Hematopoietic multipotent progenitor cell treated with erythropoietin and hydrocortisone succinate and interleukin-3 and kit ligand, for 17 days (in vitro differentiated cells): Measurements from ENCODE around the gene SHANK1.

ENCODE experiments used
- DNase-seq: peaks from one replicate; pipeline ENCODE4 v3.0.0-alpha.2; 2015; ENCODE audit warnings: low spot score

Gene SHANK1

GRCh38 chr19:50659318-50660087 is 60.1 kb downstream of the SHANK1 start:
- DNase-seq = no peak

- DNase-seq = peak; percentile 85
Measured at GRCh38 chr19:50658441-50659317, 60.9 kb downstream of the SHANK1 start.

- DNase-seq = peak; percentile 96
Measured at GRCh38 chr19:50657712-50658440, 61.7 kb downstream of the SHANK1 start.

- no peak for DNase-seq
Measured at GRCh38 chr19:50657222-50657669, 62.4 kb downstream of the SHANK1 start.

- no peak for DNase-seq
Measured at GRCh38 chr19:50654882-50655281, 64.7 kb downstream of the SHANK1 start.

GRCh38 chr19:50652722-50653121 is 66.9 kb downstream of the SHANK1 start:
- no peak for DNase-seq

GRCh38 chr19:50651174-50651573 is 68.4 kb downstream of the SHANK1 start:
- DNase-seq = no peak

- DNase-seq = no peak
Measured at GRCh38 chr19:50649433-50650391, 69.9 kb downstream of the SHANK1 start, which contains the start of gene C19orf81. Gene C19orf81, plus strand, starts transcription at chr19:50649445. Its CDS starts 0 bp downstream, at chr19:50649445.

GRCh38 chr19:50648659-50649058 is 70.9 kb downstream of the SHANK1 start:
- no peak for DNase-seq

- DNase-seq = no peak
Measured at GRCh38 chr19:50647879-50648615, 71.6 kb downstream of the SHANK1 start.

- DNase-seq = no peak
Measured at GRCh38 chr19:50646074-50646807, 73.4 kb downstream of the SHANK1 start.

GRCh38 chr19:50645107-50645506 is 74.5 kb downstream of the SHANK1 start:
- no peak for DNase-seq

GRCh38 chr19:50644315-50644915 is 75.2 kb downstream of the SHANK1 start:
- no peak for DNase-seq

GRCh38 chr19:50640368-50640767 is 79.2 kb downstream of the SHANK1 start:
- DNase-seq = no peak

GRCh38 chr19:50639121-50640112 is 80.2 kb downstream of the SHANK1 start, which contains the start of gene SYT3:
Gene SYT3, minus strand, starts transcription at chr19:50639881. Its CDS starts 2,470 bp downstream, at chr19:50637411.
- no peak for DNase-seq

GRCh38 chr19:50638600-50638999 is 81.0 kb downstream of the SHANK1 start:
- no peak for DNase-seq

- no peak for DNase-seq
Measured at GRCh38 chr19:50636317-50637085, 83.1 kb downstream of the SHANK1 start.
